Esophagus muscularis mucosa (tissue), 4 donors: ENCODE measurements around the gene PIK3R5.

Experiments
- CTCF ChIP-seq, 3 experiments: fragments of 200-600 bp in 2 of 3; fragments of 450-650 bp in 1 of 3; sonication (generic) in 2 of 3; IDR thresholded peaks; one replicate each; pipeline ENCODE4 v1.5.1; 2017 to 2019; ENCODE audit warnings: antibody characterized with exemption in 3 of 3, mild to moderate bottlenecking in 2 of 3, moderate library complexity in 1 of 3
- EP300 ChIP-seq: sonication (generic); formaldehyde crosslinking; IDR thresholded peaks from one replicate; pipeline ENCODE4 v1.6.1; 2017; ENCODE audit warnings: antibody characterized with exemption
- POLR2A ChIP-seq: fragments of 450-650 bp; IDR thresholded peaks from one replicate; pipeline ENCODE4 v1.6.1; 2017; ENCODE audit warnings: antibody characterized with exemption, moderate library complexity, mild to moderate bottlenecking, low read depth
- POLR2AphosphoS5 ChIP-seq, 2 donors: sonication (generic); formaldehyde crosslinking; IDR thresholded peaks; one replicate each; pipeline ENCODE4 v1.6.1; 2017; ENCODE audit warnings: antibody characterized with exemption in 2 of 2

DNA sequence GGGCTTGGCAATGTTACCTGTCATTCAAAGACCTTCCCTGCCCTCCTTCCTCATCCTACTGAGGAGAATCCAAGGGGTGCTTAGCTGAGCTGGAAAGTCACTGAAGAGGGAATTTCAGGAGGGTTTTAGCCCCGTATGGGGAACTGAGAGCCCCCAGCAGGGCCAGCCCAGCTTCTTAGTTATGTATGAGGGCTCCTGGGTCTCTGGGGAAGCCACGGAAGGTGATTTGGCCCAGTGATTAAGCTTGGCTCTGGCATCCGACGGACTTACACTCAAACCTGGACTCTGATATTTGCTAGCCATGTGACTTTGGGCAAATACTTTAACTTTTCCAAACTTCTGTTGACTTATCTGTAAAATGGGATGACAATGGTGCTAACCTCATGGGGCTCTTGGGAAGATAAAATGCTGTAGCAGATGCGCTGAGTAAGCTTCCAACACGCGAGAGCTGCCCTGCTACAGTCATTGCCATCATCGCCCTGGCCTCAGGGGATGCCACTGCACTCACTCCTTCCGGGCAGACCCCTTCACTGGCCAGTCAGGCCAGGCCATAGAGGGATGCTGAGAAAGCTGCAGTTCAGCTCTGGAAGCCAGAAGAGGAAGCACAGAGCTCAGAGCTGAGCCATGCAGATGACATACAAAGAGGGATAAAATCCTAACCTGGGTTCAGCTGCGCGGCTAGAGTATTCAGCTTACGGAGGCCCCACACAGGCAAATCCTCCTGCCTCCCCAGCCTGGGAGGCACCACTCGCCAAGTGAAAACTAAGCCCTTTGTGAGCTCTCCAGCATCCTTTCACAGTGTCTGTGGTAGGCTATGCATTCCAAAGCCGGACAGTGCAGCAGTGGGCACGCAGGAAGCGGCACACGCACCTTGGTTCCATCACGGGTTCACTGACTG is 53.2 kb downstream of the PIK3R5 start:
- TF ChIP-seq POLR2A (no peak), EP300 (no peak), CTCF (IDR thresholded peaks at IDR 0.05) (no peak), POLR2AphosphoS5 (IDR thresholded peaks at IDR 0.05) (no peak)
